SW480 (cell line): ENCODE measurements around the gene SHISAL1.

Experiments used
- DNase-seq: peaks from one replicate; pipeline ENCODE4 v3.0.0-alpha.2; 2016; ENCODE audit warnings: low spot score

Gene SHISAL1

GRCh38 chr22:44312766-44313165 lies at the start of gene SHISAL1:
SHISAL1 (minus strand) TSS chr22:44312951; CDS start chr22:44300945, 12,006 bp downstream.
- DNase-seq, result no peak

GRCh38 chr22:44361391-44362126 lies 48.8 kb upstream of the SHISAL1 start:
- DNase-seq, result no peak

- DNase-seq, result no peak
Measured at GRCh38 chr22:44360668-44361381, 48.1 kb upstream of the SHISAL1 start.

GRCh38 chr22:44360306-44360667 lies 47.5 kb upstream of the SHISAL1 start:
- no peak for DNase-seq

GRCh38 chr22:44359496-44360110 lies 46.9 kb upstream of the SHISAL1 start:
- no peak for DNase-seq

- no peak for DNase-seq
Measured at GRCh38 chr22:44358709-44359440, 46.1 kb upstream of the SHISAL1 start.

- no peak for DNase-seq
Measured at GRCh38 chr22:44357966-44358465, 45.3 kb upstream of the SHISAL1 start.

- DNase-seq, result no peak
Measured at GRCh38 chr22:44357296-44357965, 44.7 kb upstream of the SHISAL1 start.

- no peak for DNase-seq
Measured at GRCh38 chr22:44355716-44356070, 42.9 kb upstream of the SHISAL1 start.

GRCh38 chr22:44354288-44354687 lies 41.5 kb upstream of the SHISAL1 start:
- DNase-seq, result no peak

- no peak for DNase-seq
Measured at GRCh38 chr22:44353041-44353440, 40.3 kb upstream of the SHISAL1 start.

- DNase-seq, result no peak
Measured at GRCh38 chr22:44352378-44353035, 39.8 kb upstream of the SHISAL1 start.

- DNase-seq, result peak; percentile 63
Measured at GRCh38 chr22:44351685-44352377, 39.1 kb upstream of the SHISAL1 start.

- no peak for DNase-seq
Measured at GRCh38 chr22:44351037-44351436, 38.3 kb upstream of the SHISAL1 start.

GRCh38 chr22:44349594-44349993 lies 36.8 kb upstream of the SHISAL1 start:
- no peak for DNase-seq

GRCh38 chr22:44348971-44349560 lies 36.3 kb upstream of the SHISAL1 start:
- DNase-seq, result no peak

GRCh38 chr22:44347549-44347948 lies 34.8 kb upstream of the SHISAL1 start:
- DNase-seq, result no peak

- DNase-seq, result no peak
Measured at GRCh38 chr22:44347080-44347479, 34.3 kb upstream of the SHISAL1 start.

GRCh38 chr22:44345872-44346271 lies 33.1 kb upstream of the SHISAL1 start:
- DNase-seq, result no peak

GRCh38 chr22:44344407-44344806 lies 31.7 kb upstream of the SHISAL1 start:
- no peak for DNase-seq
